K562 (cell line): ENCODE measurements around the gene YIF1A. TPM values are rescaled to one million over a fixed set of nuclear protein-coding genes. Genes with fewer than 3 reads are reported as not detected.

Experiments
- BCL6 ChIP-seq: fragments of 250-450 bp; sonication (Bioruptor Pico); IDR thresholded peaks from 2 replicates; pipeline ENCODE4 v1.4.0; 2020
- HNRNPLL ChIP-seq: fragments of 200-400 bp; formaldehyde crosslinking; IDR thresholded peaks from 2 replicates; pipeline ENCODE4 v1.6.1; 2017; ENCODE audit warnings: low read length, low read depth, mild to moderate bottlenecking; ENCODE audit not compliant: poor library complexity, severe bottlenecking
- JUND ChIP-seq, 2 experiments: IDR thresholded peaks; 2 replicates in 1 of 2; 3 replicates in 1 of 2; pipeline ENCODE4 v1.6.1; 2011; ENCODE audit warnings: borderline replicate concordance in 2 of 2, low read depth in 2 of 2, low read length in 2 of 2, improper control_type of control experiment in 1 of 2, missing biosample characterization in 1 of 2, missing genetic modification characterization in 1 of 2, missing genetic modification reagents in 1 of 2
- KDM4B ChIP-seq, 2 experiments: fragments of 450-650 bp in 1 of 2; sonication (generic) in 1 of 2; IDR thresholded peaks; 2 replicates each; pipeline ENCODE4 v1.6.1; 2016 to 2017; ENCODE audit warnings: borderline replicate concordance in 2 of 2, antibody characterized with exemption in 1 of 2, low read depth in 1 of 2, mild to moderate bottlenecking in 1 of 2
- LARP7 ChIP-seq: fragments of 450-650 bp; IDR thresholded peaks from 2 replicates; pipeline ENCODE4 v1.6.1; 2016
- MYNN ChIP-seq, 2 experiments: sonication (generic); formaldehyde crosslinking in 1 of 2; IDR thresholded peaks; 2 replicates each; pipeline versions ENCODE4 v1.5.0 to v1.6.1; 2016 to 2020; ENCODE audit warnings: antibody characterized with exemption in 1 of 2, missing genetic modification reagents in 1 of 2
- PHF8 ChIP-seq: fragments of 200-600 bp; sonication (generic); IDR thresholded peaks from 2 replicates; pipeline ENCODE4 v1.6.1; 2012; ENCODE audit warnings: mixed run types, mild to moderate bottlenecking, inconsistent platforms, low read length, moderate library complexity, borderline replicate concordance
- RAD21 ChIP-seq, 2 experiments: fragments of 250-450 bp in 1 of 2; fragments of 450-650 bp in 1 of 2; sonication (Bioruptor Pico) in 1 of 2; formaldehyde crosslinking in 1 of 2; IDR thresholded peaks in 1 of 2; conservative IDR thresholded peaks in 1 of 2; 2 replicates each; pipeline versions ENCODE4 v1.4.0 to v1.8.0; 2020 to 2022; ENCODE audit warnings: mild to moderate bottlenecking in 2 of 2, moderate library complexity in 1 of 2
- SIN3A ChIP-seq, 2 experiments: fragments of 150-350 bp in 1 of 2; IDR thresholded peaks; 2 replicates each; pipeline ENCODE4 v1.6.1; 2011 to 2016; ENCODE audit warnings: borderline replicate concordance in 2 of 2, low read depth in 2 of 2, low read length in 2 of 2, mild to moderate bottlenecking in 2 of 2, moderate library complexity in 2 of 2; ENCODE audit not compliant: control insufficient read depth in 1 of 2
- SNIP1 ChIP-seq: fragments of 450-650 bp; IDR thresholded peaks from 2 replicates; pipeline ENCODE4 v1.7.1; 2017; ENCODE audit warnings: low read depth, mild to moderate bottlenecking
- SRSF9 ChIP-seq: fragments of 200-400 bp; formaldehyde crosslinking; IDR thresholded peaks from 2 replicates; pipeline ENCODE4 v1.6.1; 2017; ENCODE audit warnings: low read depth, low read length, borderline replicate concordance
- STAG1 ChIP-seq: sonication (generic); formaldehyde crosslinking; IDR thresholded peaks from 2 replicates; pipeline ENCODE4 v1.5.0; 2020; ENCODE audit warnings: missing genetic modification reagents, borderline replicate concordance
- TAF15 ChIP-seq: fragments of 200-400 bp; formaldehyde crosslinking; IDR thresholded peaks from 2 replicates; pipeline ENCODE4 v1.6.1; 2017; ENCODE audit warnings: mild to moderate bottlenecking, low read depth, low read length, moderate library complexity
- TEAD1 ChIP-seq, 2 experiments: fragments of 450-650 bp in 1 of 2; sonication (generic) in 1 of 2; formaldehyde crosslinking; IDR thresholded peaks; 2 replicates each; pipeline versions ENCODE4 v1.4.0 to v1.8.0; 2020 to 2022; ENCODE audit warnings: mild to moderate bottlenecking in 2 of 2, missing genetic modification reagents in 1 of 2
- ZNF354B ChIP-seq: fragments of 250-450 bp; sonication (Bioruptor Pico); IDR thresholded peaks from 2 replicates; pipeline ENCODE4 v1.4.0; 2020
- ZNF431 ChIP-seq: sonication (generic); formaldehyde crosslinking; IDR thresholded peaks from 2 replicates; pipeline ENCODE4 v1.8.0; 2022; ENCODE audit warnings: mild to moderate bottlenecking, missing genetic modification reagents
- ZNF668 ChIP-seq: fragments of 250-450 bp; sonication (Bioruptor Pico); IDR thresholded peaks from 2 replicates; pipeline ENCODE4 v1.8.0; 2022; ENCODE audit warnings: mild to moderate bottlenecking, inconsistent platforms
- ZNF766 ChIP-seq: fragments of 200-800 bp; sonication (Bioruptor generic); conservative IDR thresholded peaks from 2 replicates; pipeline ENCODE4 v1.6.1; 2016; ENCODE audit warnings: missing genetic modification characterization, missing compliant biosample characterization
- polyA plus RNA-seq, 8 experiments: library from polyadenylated mRNA; depleted of rRNA in 4 of 8; stranded (reverse) in 5 of 8; unstranded in 3 of 8; fragments of >200 nt; fragmentation: Nextera tagmentation in 2 of 8; fragmentation: Illumina TruSeq in 1 of 8; extraction: Ambion mirVana in 2 of 8; extraction: Trizol in 1 of 8; gene quantifications; 2 replicates each; pipeline versions ENCODE4 v1.2.1 to v1.2.3, GENCODE V29; 2011 to 2014; ENCODE audit warnings: inconsistent platforms in 1 of 8, missing spikeins in 1 of 8
- total RNA-seq, 7 experiments: library from RNA; depleted of rRNA in 6 of 7; stranded (reverse); fragments of >200 nt in 6 of 7; fragmentation: Illumina TruSeq in 2 of 7; extraction: Trizol in 2 of 7; gene quantifications; 2 replicates each; pipeline versions ENCODE4 v1.2.1 to v1.2.3, GENCODE V29; 2011 to 2021; ENCODE audit warnings: low replicate concordance in 1 of 7
- TF ChIP-seq, protein P1 (sequence below): sonication (generic); formaldehyde crosslinking; IDR thresholded peaks from 2 replicates; pipeline ENCODE4 v1.8.0; 2023; ENCODE audit warnings: missing genetic modification reagents, mild to moderate bottlenecking, borderline replicate concordance
- TF ChIP-seq, protein P2 (sequence below): fragments of 450-650 bp; IDR thresholded peaks from 2 replicates; pipeline ENCODE4 v1.6.1; 2016; ENCODE audit warnings: low read depth, mild to moderate bottlenecking, moderate library complexity

The YIF1A gene
- total and polyA plus RNA-seq, 9 of the 15 experiments (the other 6 are each of a cell fraction or from before 2014, with no cell fraction given), result 8.6 to 121 (median 77.2) TPM

DNA sequence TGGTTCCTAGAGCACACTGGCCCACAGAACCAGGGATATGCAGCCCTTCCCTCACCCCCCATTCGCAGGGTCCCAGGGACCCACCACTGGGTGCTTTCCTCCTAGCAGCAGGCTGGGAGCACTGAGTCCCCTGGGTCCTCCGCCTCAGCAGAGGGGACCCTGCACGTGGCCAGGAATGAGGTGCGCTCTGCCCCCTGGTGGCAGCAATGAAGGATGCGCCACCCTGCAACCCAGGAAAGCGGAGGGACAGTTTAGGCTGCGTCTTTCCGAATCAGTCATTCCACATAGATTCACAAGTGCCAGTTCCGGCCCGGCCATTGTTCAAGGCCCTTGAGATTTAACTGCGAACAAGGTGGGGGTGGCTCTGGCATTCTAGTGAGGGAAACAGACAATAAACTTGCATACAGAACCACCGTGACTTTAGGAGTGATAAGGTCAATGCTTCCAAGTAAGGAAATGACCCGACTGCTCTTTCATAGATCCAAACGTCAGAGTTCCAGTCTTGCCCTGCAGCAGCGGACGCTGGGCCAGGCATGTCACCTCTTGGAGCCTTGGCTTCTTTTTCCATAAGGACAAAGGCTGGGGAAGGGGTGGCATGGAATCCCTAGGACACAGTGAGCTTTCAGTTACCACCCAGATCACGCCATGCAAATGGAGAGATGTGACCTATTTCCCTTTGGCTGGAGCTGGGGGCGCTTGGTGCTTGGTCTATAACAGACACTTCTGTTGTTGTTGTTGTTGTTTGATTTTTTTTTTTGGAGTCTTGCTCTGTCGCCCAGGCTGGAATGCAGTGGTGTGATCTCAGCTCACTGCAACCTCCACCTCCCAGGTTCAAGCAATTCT lies 39.6 kb upstream of the YIF1A start (continued):
- TF ChIP-seq ZNF766 (CRISPR knock-in tag) (no peak), TAF15 (no peak), ZNF354B (CRISPR knock-in tag) (no peak), HNRNPLL (no peak), LARP7 (0 out of 2 replicates have a peak, but pooled peaks have one; percentile 42), STAG1 (CRISPR knock-in tag) (peak; percentile 4; the same call in 1 of the 2 replicates), TEAD1 (CRISPR knock-in tag; IDR thresholded peaks at IDR 0.05) (peak; percentile 97 to 100), BCL6 (CRISPR knock-in tag) (no peak), SRSF9 (no peak), RAD21 (CRISPR knock-in tag; conservative IDR thresholded peaks at IDR 0.05 in 1 of 2, IDR thresholded peaks at IDR 0.05 in 1 of 2) (peak; percentile 86 to 90), SIN3A (IDR thresholded peaks at IDR 0.05; ENCODE audit: borderline replicate concordance in 2 of 2, control insufficient read depth in 1 of 2, low read depth in 2 of 2, low read length in 2 of 2) (no peak), ZNF431 (CRISPR knock-in tag) (no peak; the same call in 1 of the 2 replicates), SNIP1 (no peak), JUND (IDR thresholded peaks at IDR 0.05; ENCODE audit: borderline replicate concordance, low read depth, low read length) (peak; percentile 35; the same call in 1 of the 2 replicates), JUND (tag; IDR thresholded peaks at IDR 0.05; ENCODE audit: borderline replicate concordance, low read depth, low read length) (peak; percentile 42; the same call in 1 of the 3 replicates), PHF8 (no peak; the same call in 1 of the 2 replicates), MYNN (IDR thresholded peaks at IDR 0.05) (no peak; the same call in 1 of the 2 replicates), MYNN (CRISPR knock-in tag; IDR thresholded peaks at IDR 0.05) (no peak), KDM4B (IDR thresholded peaks at IDR 0.05; ENCODE audit: borderline replicate concordance in 2 of 2, low read depth in 1 of 2) (peak in 1 of 2 experiments; percentile 69; a peak in 1 of 4 replicates), ZNF668 (CRISPR knock-in tag) (peak; percentile 80; the same call in 1 of the 2 replicates)
- TF ChIP-seq, protein P1, sequence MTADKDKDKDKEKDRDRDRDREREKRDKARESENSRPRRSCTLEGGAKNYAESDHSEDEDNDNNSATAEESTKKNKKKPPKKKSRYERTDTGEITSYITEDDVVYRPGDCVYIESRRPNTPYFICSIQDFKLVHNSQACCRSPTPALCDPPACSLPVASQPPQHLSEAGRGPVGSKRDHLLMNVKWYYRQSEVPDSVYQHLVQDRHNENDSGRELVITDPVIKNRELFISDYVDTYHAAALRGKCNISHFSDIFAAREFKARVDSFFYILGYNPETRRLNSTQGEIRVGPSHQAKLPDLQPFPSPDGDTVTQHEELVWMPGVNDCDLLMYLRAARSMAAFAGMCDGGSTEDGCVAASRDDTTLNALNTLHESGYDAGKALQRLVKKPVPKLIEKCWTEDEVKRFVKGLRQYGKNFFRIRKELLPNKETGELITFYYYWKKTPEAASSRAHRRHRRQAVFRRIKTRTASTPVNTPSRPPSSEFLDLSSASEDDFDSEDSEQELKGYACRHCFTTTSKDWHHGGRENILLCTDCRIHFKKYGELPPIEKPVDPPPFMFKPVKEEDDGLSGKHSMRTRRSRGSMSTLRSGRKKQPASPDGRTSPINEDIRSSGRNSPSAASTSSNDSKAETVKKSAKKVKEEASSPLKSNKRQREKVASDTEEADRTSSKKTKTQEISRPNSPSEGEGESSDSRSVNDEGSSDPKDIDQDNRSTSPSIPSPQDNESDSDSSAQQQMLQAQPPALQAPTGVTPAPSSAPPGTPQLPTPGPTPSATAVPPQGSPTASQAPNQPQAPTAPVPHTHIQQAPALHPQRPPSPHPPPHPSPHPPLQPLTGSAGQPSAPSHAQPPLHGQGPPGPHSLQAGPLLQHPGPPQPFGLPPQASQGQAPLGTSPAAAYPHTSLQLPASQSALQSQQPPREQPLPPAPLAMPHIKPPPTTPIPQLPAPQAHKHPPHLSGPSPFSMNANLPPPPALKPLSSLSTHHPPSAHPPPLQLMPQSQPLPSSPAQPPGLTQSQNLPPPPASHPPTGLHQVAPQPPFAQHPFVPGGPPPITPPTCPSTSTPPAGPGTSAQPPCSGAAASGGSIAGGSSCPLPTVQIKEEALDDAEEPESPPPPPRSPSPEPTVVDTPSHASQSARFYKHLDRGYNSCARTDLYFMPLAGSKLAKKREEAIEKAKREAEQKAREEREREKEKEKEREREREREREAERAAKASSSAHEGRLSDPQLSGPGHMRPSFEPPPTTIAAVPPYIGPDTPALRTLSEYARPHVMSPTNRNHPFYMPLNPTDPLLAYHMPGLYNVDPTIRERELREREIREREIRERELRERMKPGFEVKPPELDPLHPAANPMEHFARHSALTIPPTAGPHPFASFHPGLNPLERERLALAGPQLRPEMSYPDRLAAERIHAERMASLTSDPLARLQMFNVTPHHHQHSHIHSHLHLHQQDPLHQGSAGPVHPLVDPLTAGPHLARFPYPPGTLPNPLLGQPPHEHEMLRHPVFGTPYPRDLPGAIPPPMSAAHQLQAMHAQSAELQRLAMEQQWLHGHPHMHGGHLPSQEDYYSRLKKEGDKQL (CRISPR knock-in tag), result no peak
- TF ChIP-seq, protein P2, sequence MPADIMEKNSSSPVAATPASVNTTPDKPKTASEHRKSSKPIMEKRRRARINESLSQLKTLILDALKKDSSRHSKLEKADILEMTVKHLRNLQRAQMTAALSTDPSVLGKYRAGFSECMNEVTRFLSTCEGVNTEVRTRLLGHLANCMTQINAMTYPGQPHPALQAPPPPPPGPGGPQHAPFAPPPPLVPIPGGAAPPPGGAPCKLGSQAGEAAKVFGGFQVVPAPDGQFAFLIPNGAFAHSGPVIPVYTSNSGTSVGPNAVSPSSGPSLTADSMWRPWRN, result no peak
